IMR-90 (cell line): ENCODE results near the gene ADGRG2.

ENCODE experiments used
- BHLHE40 ChIP-seq: fragments of 150-350 bp; IDR thresholded peaks from 2 replicates; pipeline ENCODE4 v1.6.1; 2016; ENCODE audit warnings: mild to moderate bottlenecking, low read depth, low read length
- CHD1 ChIP-seq: IDR thresholded peaks from 2 replicates; pipeline ENCODE4 v1.6.1; 2012; ENCODE audit warnings: low read depth, low read length, improper control_type of control experiment
- CTCF ChIP-seq: conservative IDR thresholded peaks from 2 replicates; pipeline ENCODE4 v1.5.1; 2012; ENCODE audit warnings: mild to moderate bottlenecking, low read depth, low read length, improper control_type of control experiment
- ELK1 ChIP-seq: fragments of 150-350 bp; IDR thresholded peaks from 2 replicates; pipeline ENCODE4 v1.6.1; 2016; ENCODE audit warnings: low read depth, mild to moderate bottlenecking, low read length, moderate library complexity, borderline replicate concordance
- FOS ChIP-seq: fragments of 150-350 bp; IDR thresholded peaks from 2 replicates; pipeline ENCODE4 v1.6.1; 2016; ENCODE audit warnings: low read depth, low read length
- POLR2A ChIP-seq: IDR thresholded peaks from 2 replicates; pipeline ENCODE4 v1.6.1; 2012; ENCODE audit warnings: mild to moderate bottlenecking, low read depth, low read length
- RAD21 ChIP-seq: IDR thresholded peaks from 2 replicates; pipeline ENCODE4 v1.6.1; 2012; ENCODE audit warnings: low read length, improper control_type of control experiment
- RCOR1 ChIP-seq: IDR thresholded peaks from 2 replicates; pipeline ENCODE4 v1.6.1; 2012; ENCODE audit warnings: mild to moderate bottlenecking, low read length, improper control_type of control experiment; ENCODE audit not compliant: insufficient replicate concordance
- RFX5 ChIP-seq: IDR thresholded peaks from 2 replicates; pipeline ENCODE4 v1.8.0; 2012; ENCODE audit warnings: low read depth, mild to moderate bottlenecking, low read length, moderate library complexity
- SMC3 ChIP-seq: fragments of 150-350 bp; IDR thresholded peaks from 2 replicates; pipeline ENCODE4 v1.6.1; 2016; ENCODE audit warnings: low read depth, mild to moderate bottlenecking, antibody characterized with exemption, low read length, moderate library complexity

GRCh38 chrX:19121898-19122640 is at the start of gene ADGRG2:
- TF ChIP-seq POLR2A (no peak), CTCF (0 out of 2 replicates have a peak, but pooled peaks have one; percentile 18), RFX5 (no peak), BHLHE40 (no peak), CHD1 (no peak), FOS (no peak), RCOR1 (no peak), ELK1 (no peak), RAD21 (peak; percentile 23; the same call in 1 of the 2 replicates), SMC3 (no peak)
